Panc1 (cell line): ENCODE data around the gene MSRB3. TPM values are rescaled to one million over a fixed set of nuclear protein-coding genes. Genes with fewer than 3 reads are reported as not detected.

ENCODE experiments used
- ATAC-seq: fragments of 200-7000 bp; cut with Tn5 transposase; 2 replicates; pipeline ENCODE4 v1.9.1; 2020; ENCODE audit warnings: mild to moderate bottlenecking, moderate library complexity
- BruUV-seq: library from RNA; stranded (reverse); fragments of 400-500 nt; replicated peaks from 2 replicates; lab custom pipeline; 2021; lab: Mats Ljungman, UMichigan
- CTCF ChIA-PET: fragments of 300-600 bp; sonication (Branson Sonifier 250); formaldehyde crosslinking; loops from one replicate; lab custom pipeline; 2022; ENCODE audit warnings: antibody characterized with exemption; lab: Charles Lee
- POLR2A ChIA-PET: fragments of 300-600 bp; sonication (Branson Sonifier 250); formaldehyde crosslinking; loops from one replicate; lab custom pipeline; 2022; ENCODE audit warnings: antibody characterized with exemption; lab: Charles Lee
- DNase-seq: peaks from one replicate; pipeline ENCODE4 v3.0.0-alpha.2; 2010; ENCODE audit warnings: low read depth, low spot score
- H3K27ac ChIP-seq: 2 replicates; pipeline ENCODE4 v1.5.1; 2011; ENCODE audit warnings: mild to moderate bottlenecking, low read length, inconsistent platforms
- H3K27me3 ChIP-seq: fragments of 200-500 bp; sonication (Bioruptor generic); 2 replicates; pipeline ENCODE4 v1.6.0; 2014; ENCODE audit warnings: low read length, inconsistent platforms; ENCODE audit not compliant: control insufficient read depth, insufficient read depth
- H3K36me3 ChIP-seq: fragments of 200-500 bp; sonication (Bioruptor generic); 2 replicates; pipeline ENCODE4 v1.5.1; 2014; ENCODE audit warnings: inconsistent platforms, mild to moderate bottlenecking, low read length, moderate library complexity; ENCODE audit not compliant: control insufficient read depth, insufficient read depth
- H3K4me1 ChIP-seq: 2 replicates; pipeline ENCODE4 v1.5.1; 2011; ENCODE audit warnings: inconsistent platforms, mild to moderate bottlenecking, low read length, moderate library complexity; ENCODE audit not compliant: control insufficient read depth, insufficient read depth
- H3K4me3 ChIP-seq, 2 experiments: 2 replicates each; pipeline ENCODE4 v1.5.1; 2011 to 2012; ENCODE audit warnings: low read depth in 2 of 2, low read length in 2 of 2, mild to moderate bottlenecking in 2 of 2, inconsistent platforms in 1 of 2, moderate library complexity in 1 of 2
- H3K9me3 ChIP-seq: fragments of 200-500 bp; sonication (Bioruptor generic); 2 replicates; pipeline ENCODE4 v1.5.1; 2014; ENCODE audit warnings: low read depth, mild to moderate bottlenecking, inconsistent platforms, low read length, moderate library complexity; ENCODE audit not compliant: control insufficient read depth, insufficient read depth
- CTCF ChIP-seq: fragments of 450-650 bp; IDR thresholded peaks from 2 replicates; pipeline ENCODE4 v1.5.1; 2017; ENCODE audit warnings: mild to moderate bottlenecking
- POLR2AphosphoS5 ChIP-seq: IDR thresholded peaks from 2 replicates; pipeline ENCODE4 v1.6.1; 2012; ENCODE audit warnings: mild to moderate bottlenecking, low read depth, low read length, moderate library complexity
- REST ChIP-seq, 2 experiments: IDR thresholded peaks; 2 replicates each; pipeline ENCODE4 v1.6.1; 2011 to 2012; ENCODE audit warnings: low read depth in 2 of 2, control low read depth in 1 of 2, low read length in 1 of 2, mild to moderate bottlenecking in 1 of 2, moderate library complexity in 1 of 2; ENCODE audit not compliant: insufficient read depth in 1 of 2
- SIN3A ChIP-seq: IDR thresholded peaks from 2 replicates; pipeline ENCODE4 v1.6.1; 2012; ENCODE audit warnings: low read depth, mild to moderate bottlenecking, low read length, moderate library complexity, borderline replicate concordance; ENCODE audit not compliant: insufficient read depth
- TCF7L2 ChIP-seq: IDR thresholded peaks from 2 replicates; pipeline ENCODE4 v1.6.1; 2011; ENCODE audit warnings: mild to moderate bottlenecking, low read depth, low read length, inconsistent platforms
- in situ Hi-C: cut with HindIII; loops from 2 replicates; pipeline ENCODE4 v1.10.0; 2016; ENCODE audit warnings: low sequenced_read_pairs, low pct_unique_long_range_greater_than_20kb
- intact Hi-C: fragments of 100-400 bp; cut with micrococcal nuclease; formaldehyde crosslinking; loops from one replicate; pipeline ENCODE4 v1.10.0; 2022; ENCODE audit not compliant: unreplicated experiment
- total RNA-seq: library from RNA; stranded (reverse); gene quantifications from one replicate; pipeline ENCODE4 v1.2.1, GENCODE V29; 2021; ENCODE audit not compliant: unreplicated experiment

Gene MSRB3
- total RNA-seq, 1 experiment from 2014 or later: 89.7 TPM

GRCh38 chr12:65470256-65470655 is 191.8 kb downstream of the MSRB3 start:
- no peaks in the 10 kb centered on the region for H3K9me3 ChIP-seq

GRCh38 chr12:65472079-65472478 is 193.6 kb downstream of the MSRB3 start:
- no peak overlapping the region for H3K27ac ChIP-seq

More at GRCh38 chr12:65470256-65470655, 191.8 kb downstream of the MSRB3 start:
- CTCF ChIA-PET: interaction anchor here (0.7 kb wide), 1 partner anchor 135 kb away, joined by 4 read pairs; no protein-coding TSS in a partner anchor
- BruUV-seq: no TSS peak
- no peak for TF ChIP-seq CTCF
- TF ChIP-seq POLR2AphosphoS5: no peak; the same call in 1 of the 2 replicates
- no peak for TF ChIP-seq REST (IDR thresholded peaks at IDR 0.05; ENCODE audit: insufficient read depth in 1 of 2, low read depth in 2 of 2, low read length in 1 of 2)
- no peak for TF ChIP-seq SIN3A
- TF ChIP-seq TCF7L2: no peak
- H3K4me3 ChIP-seq: no peak overlapping the region
- POLR2A ChIA-PET: no interaction called here
- H3K36me3 ChIP-seq: no peaks in the 10 kb centered on the region
- no peak overlapping the region for H3K27ac ChIP-seq
- in situ Hi-C loops (no loop called here), intact Hi-C loops (no loop called here)
- H3K4me1 ChIP-seq: no peaks in the 10 kb centered on the region; the same call in 1 of the 2 replicates
- no peak for DNase-seq
- no peaks in the 10 kb centered on the region for H3K27me3 ChIP-seq
- ATAC-seq: no peak

More at GRCh38 chr12:65472079-65472478, 193.6 kb downstream of the MSRB3 start:
- BruUV-seq: no TSS peak
- no peak for ATAC-seq
- no peaks in the 10 kb centered on the region; the same call in 1 of the 2 replicates for H3K4me1 ChIP-seq
- DNase-seq: no peak
- H3K36me3 ChIP-seq: no peaks in the 10 kb centered on the region
- ChIA-PET CTCF (no interaction called here), POLR2A (no interaction called here)
- H3K9me3 ChIP-seq: no peaks in the 10 kb centered on the region
- TF ChIP-seq SIN3A (no peak), TCF7L2 (no peak), REST (IDR thresholded peaks at IDR 0.05; ENCODE audit: insufficient read depth in 1 of 2, low read depth in 2 of 2, low read length in 1 of 2) (no peak), CTCF (no peak), POLR2AphosphoS5 (no peak)
- intact Hi-C loops (no loop called here), in situ Hi-C loops (no loop called here)
- H3K27me3 ChIP-seq: no peaks in the 10 kb centered on the region
- H3K4me3 ChIP-seq: no peak overlapping the region
